A549 (cell line): ENCODE results near the gene CNTN1. TPM values are rescaled to one million over a fixed set of nuclear protein-coding genes. Genes with fewer than 3 reads are reported as not detected.

ENCODE experiments used
- ATAC-seq, 2 experiments: fragments of 200-7000 bp in 1 of 2; fragments of >200 bp in 1 of 2; cut with Nextera tagmentation in 1 of 2; cut with Tn5 transposase in 1 of 2; 3 replicates each; pipeline versions ENCODE4 v1.8.0 to v1.9.1; 2018 to 2020; ENCODE audit warnings: mild to moderate bottlenecking in 1 of 2, moderate library complexity in 1 of 2
- CTCF ChIA-PET: fragments of 300-600 bp; sonication (Branson Sonifier 250); formaldehyde crosslinking; extraction: SDS; loops from one replicate; lab custom pipeline; 2021; ENCODE audit warnings: antibody characterized with exemption, inconsistent platforms; lab: Yijun Ruan, JAX
- POLR2A ChIA-PET: fragments of 350-600 bp; formaldehyde crosslinking; extraction: SDS; loops from one replicate; lab custom pipeline; 2021; ENCODE audit warnings: antibody characterized with exemption, inconsistent platforms; lab: Yijun Ruan, JAX
- DNase-seq, 2 experiments: peaks; one replicate each; pipeline versions ENCODE4 v3.0.0 to v3.0.0-alpha.2; 2011 to 2016; ENCODE audit warnings: low read depth in 1 of 2, low spot score in 1 of 2
- FAIRE-seq: peaks from 2 replicates; lab custom pipeline; 2011; peaks lifted over from hg19 to GRCh38; lab: Jason Lieb, UNC
- H3K27ac ChIP-seq, 2 experiments: fragments of >200 bp; sonication (Bioruptor Twin); formaldehyde crosslinking; 3 replicates each; pipeline ENCODE4 v1.5.1; 2016 to 2017
- H3K4me1 ChIP-seq: fragments of >200 bp; sonication (Bioruptor Twin); formaldehyde crosslinking; 3 replicates; pipeline ENCODE4 v1.6.1; 2016
- H3K4me2 ChIP-seq: fragments of >200 bp; sonication (Bioruptor Twin); formaldehyde crosslinking; 3 replicates; pipeline ENCODE4 v1.6.1; 2016
- H3K4me3 ChIP-seq: fragments of >200 bp; sonication (Bioruptor Twin); formaldehyde crosslinking; 3 replicates; pipeline ENCODE4 v1.5.1; 2016
- H3K9me3 ChIP-seq: fragments of >200 bp; sonication (Bioruptor Twin); formaldehyde crosslinking; 3 replicates; pipeline ENCODE4 v1.6.1; 2016
- CBX2 ChIP-seq: fragments of 200-600 bp; sonication (generic); IDR thresholded peaks from 2 replicates; pipeline ENCODE4 v1.6.1; 2016; ENCODE audit warnings: low read depth, mild to moderate bottlenecking, borderline replicate concordance
- CHD4 ChIP-seq: fragments of 200-600 bp; sonication (generic); IDR thresholded peaks from 2 replicates; pipeline ENCODE4 v1.6.1; 2016; ENCODE audit warnings: antibody characterized with exemption, mild to moderate bottlenecking, borderline replicate concordance
- FOSB ChIP-seq: fragments of 250-450 bp; sonication (Bioruptor Pico); IDR thresholded peaks from 2 replicates; pipeline ENCODE4 v1.5.0; 2020; ENCODE audit warnings: mild to moderate bottlenecking, moderate library complexity
- FOSL2 ChIP-seq, 2 experiments: fragments of 450-650 bp in 1 of 2; fragments of >200 bp in 1 of 2; sonication (Bioruptor Twin) in 1 of 2; formaldehyde crosslinking; IDR thresholded peaks; 2 replicates each; pipeline versions ENCODE4 v1.5.0 to v1.6.1; 2016 to 2020; ENCODE audit warnings: mild to moderate bottlenecking in 1 of 2, moderate library complexity in 1 of 2
- GATA3 ChIP-seq: IDR thresholded peaks from 2 replicates; pipeline ENCODE4 v1.6.1; 2012; ENCODE audit warnings: borderline replicate concordance
- HEYL ChIP-seq: fragments of 250-450 bp; sonication (Bioruptor Pico); IDR thresholded peaks from 2 replicates; pipeline ENCODE4 v1.8.0; 2021; ENCODE audit warnings: mild to moderate bottlenecking, moderate library complexity
- HOXB13 ChIP-seq: fragments of 250-450 bp; sonication (Bioruptor Pico); IDR thresholded peaks from 2 replicates; pipeline ENCODE4 v1.5.0; 2020; ENCODE audit warnings: low read depth, mild to moderate bottlenecking, moderate library complexity
- JUNB ChIP-seq: fragments of >200 bp; sonication (Bioruptor Twin); formaldehyde crosslinking; IDR thresholded peaks from 2 replicates; pipeline ENCODE4 v1.6.1; 2016
- KDM1A ChIP-seq: fragments of 200-600 bp; sonication (generic); IDR thresholded peaks from 2 replicates; pipeline ENCODE4 v1.6.1; 2016; ENCODE audit warnings: low read depth, mild to moderate bottlenecking
- KDM5A ChIP-seq: fragments of 200-600 bp; sonication (generic); IDR thresholded peaks from 2 replicates; pipeline ENCODE4 v1.6.1; 2016; ENCODE audit warnings: antibody characterized with exemption, mild to moderate bottlenecking
- MAFK ChIP-seq: fragments of 450-650 bp; IDR thresholded peaks from 2 replicates; pipeline ENCODE4 v1.6.1; 2014; ENCODE audit not compliant: partially characterized antibody
- MYC ChIP-seq: IDR thresholded peaks from 2 replicates; pipeline ENCODE4 v1.6.1; 2012; ENCODE audit warnings: mild to moderate bottlenecking, inconsistent platforms, low read length, improper control_type of control experiment, borderline replicate concordance
- RAD21 ChIP-seq, 2 experiments: fragments of >200 bp in 1 of 2; sonication (Bioruptor Twin) in 1 of 2; formaldehyde crosslinking in 1 of 2; IDR thresholded peaks in 1 of 2; conservative IDR thresholded peaks in 1 of 2; 2 replicates in 1 of 2; 3 replicates in 1 of 2; pipeline ENCODE4 v1.6.1; 2012 to 2018; ENCODE audit warnings: inconsistent platforms in 1 of 2
- RARB ChIP-seq: fragments of 250-450 bp; sonication (Bioruptor Pico); IDR thresholded peaks from 2 replicates; pipeline ENCODE4 v1.8.0; 2021; ENCODE audit warnings: mild to moderate bottlenecking, moderate library complexity
- RFX5 ChIP-seq: fragments of 450-650 bp; IDR thresholded peaks from 2 replicates; pipeline ENCODE4 v1.7.1; 2014; ENCODE audit warnings: antibody characterized with exemption, mild to moderate bottlenecking, moderate library complexity
- SMC3 ChIP-seq: fragments of >200 bp; sonication (Bioruptor Twin); formaldehyde crosslinking; IDR thresholded peaks from 3 replicates; pipeline ENCODE4 v1.6.1; 2018; ENCODE audit warnings: inconsistent platforms
- TFCP2L1 ChIP-seq: fragments of 250-450 bp; sonication (Bioruptor Pico); IDR thresholded peaks from 2 replicates; pipeline ENCODE4 v1.5.0; 2021; ENCODE audit warnings: mild to moderate bottlenecking
- ZNF302 ChIP-seq: fragments of 250-450 bp; sonication (Bioruptor Pico); IDR thresholded peaks from 2 replicates; pipeline ENCODE4 v1.9.0; 2021; ENCODE audit warnings: inconsistent platforms, mild to moderate bottlenecking, moderate library complexity
- WGBS: methylation state at CpG from one replicate; pipeline ENCODE4 v1.1.6; 2017; ENCODE audit errors: missing lambda C conversion rate; 5-methylcytosine and 5-hydroxymethylcytosine counted together
- polyA plus RNA-seq, 4 experiments: library from polyadenylated mRNA; depleted of rRNA in 3 of 4; stranded (reverse); fragments of >200 nt; fragmentation: RNase III in 1 of 4; extraction: RNeasy Plus Mini Kit Qiagen cat#74134 plus additional on column Dnase treatment in 1 of 4; gene quantifications; 2 replicates in 3 of 4; 3 replicates in 1 of 4; pipeline ENCODE4 v1.2.3, GENCODE V29; 2011 to 2017
- TF ChIP-seq, protein P1 (sequence below): IDR thresholded peaks from 2 replicates; pipeline ENCODE4 v1.6.1; 2012; ENCODE audit warnings: low read depth, borderline replicate concordance
- TF ChIP-seq, protein P2 (sequence below): IDR thresholded peaks from 2 replicates; pipeline ENCODE4 v1.6.1; 2012
- TF ChIP-seq, protein P3 (sequence below): fragments of 450-650 bp; IDR thresholded peaks from 2 replicates; pipeline ENCODE4 v1.6.1; 2014; ENCODE audit warnings: antibody characterized with exemption
- TF ChIP-seq, protein P4 (sequence below): IDR thresholded peaks from 2 replicates; pipeline ENCODE4 v1.6.1; 2012
- TF ChIP-seq, protein P5 (sequence below): fragments of 250-450 bp; sonication (Bioruptor Pico); IDR thresholded peaks from 2 replicates; pipeline ENCODE4 v1.5.0; 2021; ENCODE audit warnings: mild to moderate bottlenecking, moderate library complexity, borderline replicate concordance

CNTN1 gene
- polyA plus RNA-seq, 2 of the 4 experiments (the other 2 are of a cell fraction), result 69.7 to 175 TPM

DNA sequence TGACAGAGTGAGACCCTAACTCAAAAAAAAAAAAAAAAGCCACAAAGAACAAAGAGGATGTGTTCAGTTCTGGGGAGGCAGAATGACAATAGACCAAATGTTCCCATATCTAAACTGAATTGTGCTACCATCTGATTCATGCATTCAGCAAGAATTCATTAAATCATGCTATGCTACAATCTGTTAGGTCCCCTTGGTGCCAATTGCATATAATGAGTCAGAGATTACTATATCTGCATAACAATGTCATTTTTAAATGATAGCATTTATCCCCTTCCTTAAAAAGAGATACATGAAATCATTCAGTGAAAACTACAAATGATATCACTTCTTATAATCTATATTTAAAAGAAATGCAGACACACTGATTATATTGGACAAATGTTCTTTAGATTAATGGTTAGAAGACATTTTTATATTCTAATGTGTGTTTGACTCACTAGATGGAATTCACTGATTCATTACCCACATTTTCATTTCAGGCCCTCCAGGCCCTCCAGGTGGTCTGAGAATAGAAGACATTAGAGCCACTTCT lies 288.3 kb downstream of the CNTN1 start:
- Histone ChIP-seq H3K27ac (no peak overlapping the region), H3K4me1 (peaks cover 1% of the 10 kb centered on the region; the same call in 1 of the 3 replicates), H3K4me2 (no peak overlapping the region), H3K9me3 (no peaks in the 10 kb centered on the region), H3K4me3 (no peak overlapping the region)
- POLR2A ChIA-PET, result no interaction called here
- CTCF ChIA-PET, result interaction anchor here (0.6 kb wide), 1 partner anchor 10 kb away, joined by 4 read pairs; no protein-coding TSS in a partner anchor
- TF ChIP-seq RFX5 (no peak), KDM5A (no peak), FOSB (CRISPR knock-in tag) (no peak)
- TF ChIP-seq, protein P1, sequence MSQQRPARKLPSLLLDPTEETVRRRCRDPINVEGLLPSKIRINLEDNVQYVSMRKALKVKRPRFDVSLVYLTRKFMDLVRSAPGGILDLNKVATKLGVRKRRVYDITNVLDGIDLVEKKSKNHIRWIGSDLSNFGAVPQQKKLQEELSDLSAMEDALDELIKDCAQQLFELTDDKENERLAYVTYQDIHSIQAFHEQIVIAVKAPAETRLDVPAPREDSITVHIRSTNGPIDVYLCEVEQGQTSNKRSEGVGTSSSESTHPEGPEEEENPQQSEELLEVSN, result no peak
- no peak for FAIRE-seq
- DNase-seq, result no peak
- ATAC-seq, result no peak

DNA sequence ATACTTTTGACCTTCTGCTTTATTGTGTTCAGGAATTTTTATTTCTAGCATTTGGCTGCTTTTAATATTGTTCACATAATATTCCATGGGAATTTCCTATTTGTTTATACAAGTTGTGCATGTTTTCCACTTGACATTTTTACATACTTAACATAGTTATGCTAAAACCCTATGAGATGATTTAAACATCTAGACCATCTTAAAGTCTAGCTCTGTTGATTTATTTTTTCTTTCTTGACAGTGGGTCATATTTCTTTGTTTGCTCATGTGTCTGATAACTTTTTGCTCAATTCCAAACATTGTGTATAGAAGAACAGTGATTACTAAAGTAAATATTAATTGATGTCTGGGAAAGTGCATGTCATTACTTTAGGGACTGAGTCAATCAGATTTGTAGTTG lies 293.8 kb downstream of the CNTN1 start:
- ATAC-seq, result no peak; a peak in 2 of 6 replicates
- ChIA-PET CTCF (no interaction called here), POLR2A (no interaction called here)
- no peak for TF ChIP-seq RAD21 (conservative IDR thresholded peaks at IDR 0.05 in 1 of 2, IDR thresholded peaks at IDR 0.05 in 1 of 2)
- no peak for TF ChIP-seq CHD4
- TF ChIP-seq ZNF302, result no peak
- TF ChIP-seq KDM1A, result no peak
- no peak for TF ChIP-seq FOSB (CRISPR knock-in tag)
- TF ChIP-seq, protein P2, sequence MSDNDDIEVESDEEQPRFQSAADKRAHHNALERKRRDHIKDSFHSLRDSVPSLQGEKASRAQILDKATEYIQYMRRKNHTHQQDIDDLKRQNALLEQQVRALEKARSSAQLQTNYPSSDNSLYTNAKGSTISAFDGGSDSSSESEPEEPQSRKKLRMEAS, result no peak
- TF ChIP-seq CBX2, result no peak
- peak; percentile 65; the same call in 1 of the 2 replicates for TF ChIP-seq GATA3
- TF ChIP-seq, protein P3, sequence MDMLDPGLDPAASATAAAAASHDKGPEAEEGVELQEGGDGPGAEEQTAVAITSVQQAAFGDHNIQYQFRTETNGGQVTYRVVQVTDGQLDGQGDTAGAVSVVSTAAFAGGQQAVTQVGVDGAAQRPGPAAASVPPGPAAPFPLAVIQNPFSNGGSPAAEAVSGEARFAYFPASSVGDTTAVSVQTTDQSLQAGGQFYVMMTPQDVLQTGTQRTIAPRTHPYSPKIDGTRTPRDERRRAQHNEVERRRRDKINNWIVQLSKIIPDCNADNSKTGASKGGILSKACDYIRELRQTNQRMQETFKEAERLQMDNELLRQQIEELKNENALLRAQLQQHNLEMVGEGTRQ, result no peak
- TF ChIP-seq, protein P4, sequence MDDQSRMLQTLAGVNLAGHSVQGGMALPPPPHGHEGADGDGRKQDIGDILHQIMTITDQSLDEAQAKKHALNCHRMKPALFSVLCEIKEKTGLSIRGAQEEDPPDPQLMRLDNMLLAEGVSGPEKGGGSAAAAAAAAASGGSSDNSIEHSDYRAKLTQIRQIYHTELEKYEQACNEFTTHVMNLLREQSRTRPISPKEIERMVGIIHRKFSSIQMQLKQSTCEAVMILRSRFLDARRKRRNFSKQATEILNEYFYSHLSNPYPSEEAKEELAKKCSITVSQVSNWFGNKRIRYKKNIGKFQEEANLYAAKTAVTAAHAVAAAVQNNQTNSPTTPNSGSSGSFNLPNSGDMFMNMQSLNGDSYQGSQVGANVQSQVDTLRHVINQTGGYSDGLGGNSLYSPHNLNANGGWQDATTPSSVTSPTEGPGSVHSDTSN, result no peak
- TF ChIP-seq JUNB, result no peak
- TF ChIP-seq MYC, result no peak
- no peak for TF ChIP-seq FOSL2 (IDR thresholded peaks at IDR 0.05)
- TF ChIP-seq FOSL2 (CRISPR knock-in tag; IDR thresholded peaks at IDR 0.05), result peak; percentile 49; the same call in 1 of the 2 replicates
- TF ChIP-seq RARB (CRISPR knock-in tag), result no peak
- no peak for TF ChIP-seq HEYL
- TF ChIP-seq, protein P1, result no peak
- no peak for TF ChIP-seq KDM5A
- no peak overlapping the region for H3K27ac ChIP-seq
- DNase-seq, result peak in 1 of 2 experiments; percentile 53
- no peak for FAIRE-seq
- peaks cover 14% of the 10 kb centered on the region for H3K4me1 ChIP-seq
- H3K9me3 ChIP-seq, result no peaks in the 10 kb centered on the region
- peak overlapping the region; percentile 24; the same call in 2 of the 3 replicates for H3K4me2 ChIP-seq
- no peak overlapping the region for H3K4me3 ChIP-seq

DNA sequence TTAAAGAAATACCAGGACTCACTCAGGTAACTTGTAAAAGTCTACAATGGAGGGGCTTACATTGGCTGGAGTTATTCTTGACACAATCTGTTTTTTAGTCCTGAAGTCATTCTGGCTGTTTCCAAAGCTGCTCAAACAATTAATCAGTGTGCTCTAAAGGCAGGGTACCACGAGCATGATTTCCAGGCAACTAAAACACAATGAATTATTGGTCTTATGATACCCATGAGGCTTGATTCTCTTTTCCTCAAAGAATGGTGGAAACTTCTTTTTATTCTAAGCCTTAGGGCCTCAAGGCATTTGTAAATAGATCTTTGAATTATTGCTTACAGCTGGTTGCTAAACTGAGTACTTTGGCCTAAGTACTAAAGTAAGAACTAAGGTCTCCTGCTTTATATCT lies 296.1 kb downstream of the CNTN1 start:
- DNase-seq, result no peak
- no peak for FAIRE-seq
- CTCF ChIA-PET, result interaction anchor here (1.0 kb wide), 1 partner anchor 20 kb away, joined by 3 read pairs; no protein-coding TSS in a partner anchor
- Histone ChIP-seq H3K27ac (no peak overlapping the region), H3K4me1 (peaks cover 18% of the 10 kb centered on the region), H3K4me2 (no peak overlapping the region), H3K4me3 (no peak overlapping the region), H3K9me3 (no peaks in the 10 kb centered on the region)
- 82% methylated on average over 1 of the region's 1 CpG for WGBS
- POLR2A ChIA-PET, result no interaction called here
- no peak for ATAC-seq
- TF ChIP-seq TFCP2L1, result no peak
- no peak for TF ChIP-seq FOSB (CRISPR knock-in tag)
- no peak for TF ChIP-seq MAFK
- no peak for TF ChIP-seq HOXB13 (CRISPR knock-in tag)
- TF ChIP-seq, protein P2, result no peak
- TF ChIP-seq SMC3, result no peak
- TF ChIP-seq RARB (CRISPR knock-in tag), result no peak
- TF ChIP-seq, protein P5, sequence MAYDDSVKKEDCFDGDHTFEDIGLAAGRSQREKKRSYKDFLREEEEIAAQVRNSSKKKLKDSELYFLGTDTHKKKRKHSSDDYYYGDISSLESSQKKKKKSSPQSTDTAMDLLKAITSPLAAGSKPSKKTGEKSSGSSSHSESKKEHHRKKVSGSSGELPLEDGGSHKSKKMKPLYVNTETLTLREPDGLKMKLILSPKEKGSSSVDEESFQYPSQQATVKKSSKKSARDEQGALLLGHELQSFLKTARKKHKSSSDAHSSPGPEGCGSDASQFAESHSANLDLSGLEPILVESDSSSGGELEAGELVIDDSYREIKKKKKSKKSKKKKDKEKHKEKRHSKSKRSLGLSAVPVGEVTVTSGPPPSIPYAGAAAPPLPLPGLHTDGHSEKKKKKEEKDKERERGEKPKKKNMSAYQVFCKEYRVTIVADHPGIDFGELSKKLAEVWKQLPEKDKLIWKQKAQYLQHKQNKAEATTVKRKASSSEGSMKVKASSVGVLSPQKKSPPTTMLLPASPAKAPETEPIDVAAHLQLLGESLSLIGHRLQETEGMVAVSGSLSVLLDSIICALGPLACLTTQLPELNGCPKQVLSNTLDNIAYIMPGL (CRISPR knock-in tag), result no peak
